H1 (cell line): ENCODE measurements around the gene CLDN6. TPM values are rescaled to one million over a fixed set of nuclear protein-coding genes. Genes with fewer than 3 reads are reported as not detected.

Source experiments
- CTCF ChIA-PET: fragments of 300-600 bp; sonication (Branson Sonifier 250); formaldehyde crosslinking; loops from one replicate; lab custom pipeline; 2021; ENCODE audit not compliant: partially characterized antibody; lab: Charles Lee
- POLR2A ChIA-PET: fragments of 300-600 bp; sonication (Branson Sonifier 250); formaldehyde crosslinking; loops from one replicate; lab custom pipeline; 2021; ENCODE audit warnings: inconsistent platforms; ENCODE audit not compliant: partially characterized antibody; lab: Charles Lee
- DNase-seq, 2 experiments: peaks; one replicate each; pipeline versions ENCODE4 v3.0.0 to v3.0.0-alpha.2; 2010 to 2022; ENCODE audit warnings: low spot score in 2 of 2, low read depth in 1 of 2, mixed read lengths in 1 of 2
- FAIRE-seq: peaks from 2 replicates; lab custom pipeline; 2011; peaks lifted over from hg19 to GRCh38; lab: Jason Lieb, UNC
- H2AFZ ChIP-seq: 2 replicates; pipeline ENCODE4 v1.8.1; 2012; ENCODE audit warnings: low read length, inconsistent platforms
- H2AK5ac ChIP-seq: 2 replicates; pipeline ENCODE4 v1.6.1; 2013; ENCODE audit warnings: low read depth, low read length
- H2BK120ac ChIP-seq: replicated peaks from 2 replicates; pipeline ENCODE3; 2013; ENCODE audit warnings: low read depth, low read length, inconsistent platforms
- H2BK12ac ChIP-seq: 2 replicates; pipeline ENCODE4 v1.6.1; 2013; ENCODE audit warnings: low read depth, low read length
- H2BK15ac ChIP-seq: 2 replicates; pipeline ENCODE4 v1.6.1; 2013; ENCODE audit warnings: low read length
- H2BK20ac ChIP-seq: 2 replicates; pipeline ENCODE4 v1.6.1; 2013; ENCODE audit warnings: low read length
- H2BK5ac ChIP-seq: 2 replicates; pipeline ENCODE4 v1.6.1; 2013; ENCODE audit warnings: low read depth, low read length
- H3K14ac ChIP-seq: 2 replicates; pipeline ENCODE4 v1.6.1; 2013; ENCODE audit warnings: inconsistent platforms; ENCODE audit not compliant: insufficient read length
- H3K18ac ChIP-seq: 2 replicates; pipeline ENCODE4 v1.6.1; 2013; ENCODE audit warnings: low read length; ENCODE audit errors: extremely low read depth
- H3K23ac ChIP-seq: 2 replicates; pipeline ENCODE4 v1.6.1; 2013; ENCODE audit warnings: inconsistent platforms; ENCODE audit not compliant: insufficient read length
- H3K23me2 ChIP-seq: 2 replicates; pipeline ENCODE4 v1.6.1; 2013; ENCODE audit warnings: low read depth, low read length
- H3K27ac ChIP-seq: 2 replicates; pipeline ENCODE4 v1.6.1; 2011; ENCODE audit warnings: low read depth, low read length, inconsistent platforms
- H3K27me3 ChIP-seq, 4 experiments: replicated peaks in 1 of 4; 1 replicate in 1 of 4; 2 replicates in 3 of 4; pipeline versions ENCODE4 v1.6.1 to v1.8.1; 2011 to 2013; ENCODE audit warnings: low read length in 3 of 4, mild to moderate bottlenecking in 3 of 4, inconsistent platforms in 2 of 4, mixed read lengths in 2 of 4, moderate library complexity in 1 of 4; ENCODE audit not compliant: control insufficient read depth in 3 of 4, insufficient read depth in 3 of 4; ENCODE audit errors: extremely low read depth in 1 of 4
- H3K36me3 ChIP-seq, 4 experiments: 2 replicates each; pipeline versions ENCODE4 v1.6.1 to v1.8.1; 2011 to 2013; ENCODE audit warnings: mild to moderate bottlenecking in 4 of 4, low read length in 3 of 4, moderate library complexity in 2 of 4, control low read depth in 1 of 4, inconsistent platforms in 1 of 4; ENCODE audit not compliant: insufficient read depth in 4 of 4, control insufficient read depth in 2 of 4
- H3K4ac ChIP-seq: replicated peaks from 2 replicates; pipeline ENCODE3; 2013; ENCODE audit warnings: low read length, low read depth, mixed read lengths, inconsistent platforms; ENCODE audit not compliant: insufficient read length
- H3K4me1 ChIP-seq, 4 experiments: replicated peaks in 1 of 4; 1 replicate in 1 of 4; 2 replicates in 3 of 4; pipeline versions ENCODE4 v1.6.1 to v1.8.1; 2011 to 2013; ENCODE audit warnings: low read length in 3 of 4, inconsistent platforms in 2 of 4, mixed read lengths in 1 of 4; ENCODE audit not compliant: insufficient read depth in 4 of 4, control insufficient read depth in 3 of 4
- H3K4me2 ChIP-seq, 2 experiments: 2 replicates each; pipeline versions ENCODE4 v1.6.1 to v1.8.1; 2011 to 2013; ENCODE audit warnings: low read depth in 2 of 2, low read length in 2 of 2, control low read depth in 1 of 2, inconsistent platforms in 1 of 2, mild to moderate bottlenecking in 1 of 2; ENCODE audit not compliant: insufficient read depth in 1 of 2
- H3K4me3 ChIP-seq, 4 experiments: fragments of 200-600, 300-600 bp in 1 of 4; sonication (generic), shearing (Covaris generic), sonication (Bioruptor Twin) in 1 of 4; 2 replicates each; pipeline versions ENCODE4 v1.5.1 to v1.8.1; 2011 to 2016; ENCODE audit warnings: low read length in 4 of 4, low read depth in 3 of 4, control low read depth in 2 of 4, inconsistent platforms in 2 of 4, mild to moderate bottlenecking in 2 of 4, mixed read lengths in 1 of 4, moderate library complexity in 1 of 4; ENCODE audit not compliant: insufficient read depth in 2 of 4; ENCODE audit errors: extremely low read depth in 1 of 4
- H3K56ac ChIP-seq: replicated peaks from 2 replicates; pipeline ENCODE3; 2013; ENCODE audit warnings: low read depth, mild to moderate bottlenecking, mixed read lengths, low read length, inconsistent platforms; ENCODE audit not compliant: insufficient read length
- H3K79me1 ChIP-seq: 2 replicates; pipeline ENCODE4 v1.6.1; 2013; ENCODE audit warnings: low read depth, low read length, control low read depth
- H3K79me2 ChIP-seq, 2 experiments: 2 replicates each; pipeline versions ENCODE4 v1.6.1 to v1.8.1; 2012 to 2013; ENCODE audit warnings: low read length in 2 of 2, mild to moderate bottlenecking in 2 of 2, inconsistent platforms in 1 of 2; ENCODE audit not compliant: insufficient read depth in 2 of 2, control insufficient read depth in 1 of 2
- H3K9ac ChIP-seq, 4 experiments: replicated peaks in 1 of 4; 1 replicate in 1 of 4; 2 replicates in 3 of 4; pipeline versions ENCODE4 v1.6.1 to v1.8.1; 2011 to 2013; ENCODE audit warnings: low read depth in 3 of 4, low read length in 3 of 4, control low read depth in 2 of 4, mild to moderate bottlenecking in 2 of 4, moderate library complexity in 2 of 4, inconsistent platforms in 1 of 4; ENCODE audit errors: extremely low read depth in 1 of 4
- H3K9me3 ChIP-seq, 2 experiments: 2 replicates each; pipeline versions ENCODE4 v1.6.1 to v1.8.1; 2012 to 2013; ENCODE audit warnings: mild to moderate bottlenecking in 2 of 2, moderate library complexity in 2 of 2, control low read depth in 1 of 2, inconsistent platforms in 1 of 2, low read depth in 1 of 2, low read length in 1 of 2, mixed read lengths in 1 of 2; ENCODE audit not compliant: insufficient read depth in 2 of 2
- H4K20me1 ChIP-seq, 2 experiments: replicated peaks in 1 of 2; 2 replicates each; pipeline versions ENCODE3 to v1.8.1; 2011 to 2013; ENCODE audit warnings: inconsistent platforms in 2 of 2, low read length in 2 of 2, mild to moderate bottlenecking in 1 of 2; ENCODE audit not compliant: insufficient read depth in 2 of 2, control insufficient read depth in 1 of 2
- H4K5ac ChIP-seq: 2 replicates; pipeline ENCODE4 v1.6.1; 2013; ENCODE audit warnings: low read length, low read depth, mixed read lengths, inconsistent platforms; ENCODE audit not compliant: insufficient read length
- H4K8ac ChIP-seq: 2 replicates; pipeline ENCODE4 v1.8.0; 2013; ENCODE audit warnings: mild to moderate bottlenecking, moderate library complexity, low read length, inconsistent platforms; ENCODE audit not compliant: insufficient read depth; ENCODE audit errors: extremely low read depth
- H4K91ac ChIP-seq: replicated peaks from 2 replicates; pipeline ENCODE3; 2013; ENCODE audit warnings: low read length, mixed read lengths, inconsistent platforms; ENCODE audit not compliant: insufficient read length
- CREB1 ChIP-seq: IDR thresholded peaks from 2 replicates; pipeline ENCODE4 v1.6.1; 2012; ENCODE audit warnings: inconsistent platforms
- CTBP2 ChIP-seq: IDR thresholded peaks from 2 replicates; pipeline ENCODE4 v1.7.0; 2011; ENCODE audit warnings: borderline replicate concordance, mild to moderate bottlenecking, moderate library complexity, mixed read lengths, low read length; ENCODE audit not compliant: insufficient read depth, insufficient read length
- EGR1 ChIP-seq: IDR thresholded peaks from 2 replicates; pipeline ENCODE4 v1.6.1; 2011; ENCODE audit warnings: low read depth, low read length, borderline replicate concordance
- EZH2 ChIP-seq: fragments of 200-600 bp; sonication (generic); IDR thresholded peaks from 2 replicates; pipeline ENCODE4 v1.7.1; 2012; ENCODE audit warnings: low read depth, mild to moderate bottlenecking, moderate library complexity, low read length, inconsistent platforms; ENCODE audit not compliant: severe bottlenecking
- GTF2F1 ChIP-seq: IDR thresholded peaks from 2 replicates; pipeline ENCODE4 v1.6.1; 2012; ENCODE audit warnings: low read depth, low read length, improper control_type of control experiment, borderline replicate concordance
- JUN ChIP-seq: IDR thresholded peaks from 2 replicates; pipeline ENCODE4 v1.6.1; 2011; ENCODE audit warnings: low read depth, mild to moderate bottlenecking, improper control_type of control experiment, low read length
- KDM4A ChIP-seq: IDR thresholded peaks from one replicate; pipeline ENCODE4 v1.7.1; 2012; ENCODE audit warnings: low read depth, mild to moderate bottlenecking, moderate library complexity, low read length, inconsistent platforms; ENCODE audit not compliant: severe bottlenecking
- SIN3A ChIP-seq, 2 experiments: IDR thresholded peaks in 1 of 2; conservative IDR thresholded peaks in 1 of 2; 2 replicates each; pipeline ENCODE4 v1.6.1; 2011 to 2012; ENCODE audit warnings: low read length in 2 of 2, improper control_type of control experiment in 1 of 2, low read depth in 1 of 2, mild to moderate bottlenecking in 1 of 2
- SIRT6 ChIP-seq: IDR thresholded peaks from one replicate; pipeline ENCODE4 v1.7.1; 2012; ENCODE audit warnings: low read length, inconsistent platforms
- SP1 ChIP-seq: IDR thresholded peaks from 2 replicates; pipeline ENCODE4 v1.6.1; 2011; ENCODE audit warnings: low read depth, low read length
- TAF7 ChIP-seq: optimal IDR thresholded peaks from 2 replicates; pipeline ENCODE3; 2011; ENCODE audit warnings: low read depth, mild to moderate bottlenecking, inconsistent platforms, low read length, moderate library complexity, borderline replicate concordance
- TEAD4 ChIP-seq: IDR thresholded peaks from 2 replicates; pipeline ENCODE4 v1.6.1; 2012; ENCODE audit warnings: low read depth, low read length, inconsistent platforms, mixed read lengths
- WGBS, 2 experiments: shearing (Covaris generic) in 1 of 2; methylation state at CpG; one replicate each; pipeline versions ENCODE4 v1.1.6 to v1.1.7; 2013 to 2015; ENCODE audit warnings: low lambda C conversion rate in 2 of 2, mixed read lengths in 2 of 2, inconsistent platforms in 1 of 2, low coverage in 1 of 2, missing lambda C conversion rate in 1 of 2; ENCODE audit not compliant: insufficient replicate concordance in 2 of 2, insufficient coverage in 1 of 2, insufficient read length in 1 of 2; ENCODE audit errors: extremely low coverage in 1 of 2, missing lambda C conversion rate in 1 of 2; 5-methylcytosine and 5-hydroxymethylcytosine counted together
- polyA plus RNA-seq, 7 experiments: library from polyadenylated mRNA; depleted of rRNA in 3 of 7; stranded (reverse) in 5 of 7; unstranded in 2 of 7; fragments of >200 nt in 5 of 7; fragments of 200-250 nt in 2 of 7; gene quantifications; 1 replicate in 5 of 7; 2 replicates in 1 of 7; 4 replicates in 1 of 7; pipeline versions ENCODE4 v1.2.1 to v1.2.3, GENCODE V29; 2011 to 2013; ENCODE audit warnings: missing spikeins in 2 of 7, mixed read lengths in 2 of 7
- total RNA-seq: library from RNA; stranded (reverse); fragmentation: NEBNext Ultra II Directional; extraction: Animal tissue kit (Norgen Biotek cat#: 25700); gene quantifications from 2 replicates; pipeline ENCODE4 v1.2.1, GENCODE V29; 2021

The CLDN6 gene
- total and polyA plus RNA-seq, 2 of the 8 experiments (the other 6 are each of a cell fraction or from before 2014, with no cell fraction given) = 747 to 1,115 TPM

GRCh38 chr16:3065069-3065741 lies 47.2 kb upstream of the CLDN6 start, which contains the start of gene IL32:
Gene IL32, plus strand, starts transcription at chr16:3065640. Its CDS starts 172 bp downstream, at chr16:3065812.
- 88% methylated on average over 13 of the region's 13 CpGs; no CpG with 5 or more reads in 1 of the 2 experiments for WGBS, 2 experiments
- Histone ChIP-seq H2BK15ac (0 out of 2 replicates have a peak within 1 kb of the TSS, but pooled peaks have one; percentile 67), H4K91ac (no peak within 1 kb of the TSS), H3K23ac (no peak within 1 kb of the TSS), H4K20me1 (no peaks in the 10 kb centered on the region), H3K27ac (peak within 1 kb of the TSS; percentile 23; the same call in 1 of the 2 replicates), H3K79me1 (no peaks in the 10 kb centered on the region), H2BK5ac (peak within 1 kb of the TSS; percentile 44; the same call in 1 of the 2 replicates), H3K4ac (no peak within 1 kb of the TSS), H3K9ac (no peak within 1 kb of the TSS), H3K4me1 (peaks cover 0 to 3% (median 1%) of the 10 kb centered on the region in 4 experiments; a peak in 2 of 7 replicates), H2BK20ac (0 out of 2 replicates have a peak within 1 kb of the TSS, but pooled peaks have one; percentile 32), H3K79me2 (no peaks in the 10 kb centered on the region), H2BK12ac (peak within 1 kb of the TSS; percentile 94; the same call in 1 of the 2 replicates), H4K5ac (no peak within 1 kb of the TSS), H3K9me3 (no peaks in the 10 kb centered on the region), H2BK120ac (no peak within 1 kb of the TSS), H3K56ac (no peak within 1 kb of the TSS), H2AK5ac (0 out of 2 replicates have a peak within 1 kb of the TSS, but pooled peaks have one; percentile 39), H4K8ac (no peak within 1 kb of the TSS; the same call in none of the 2 replicates), H3K36me3 (no peaks in the 10 kb centered on the region), H3K23me2 (no peaks in the 10 kb centered on the region), H3K4me3 (no peak within 1 kb of the TSS), H3K4me2 (no peak within 1 kb of the TSS), H3K14ac (no peak within 1 kb of the TSS), H3K27me3 (no peaks in the 10 kb centered on the region), H3K18ac (peak within 1 kb of the TSS; percentile 71), H2AFZ (no peak within 1 kb of the TSS)
- DNase-seq (no peak), FAIRE-seq (no peak)
- ChIA-PET POLR2A (interaction anchor here (0.6 to 12.7 kb wide), 11 partner anchors 10 to 61 kb away, joined by 3 to 140 read pairs (median 3); partner anchors contain the start of genes CLDN9 and ZSCAN10), CTCF (interaction anchor here (0.6 to 8.3 kb wide), 10 partner anchors 11 to 64 kb away, joined by 3 to 76 read pairs (median 4); no protein-coding TSS in a partner anchor)
- no peak for TF ChIP-seq SIRT6
- TF ChIP-seq CTBP2 = no peak
- no peak for TF ChIP-seq GTF2F1
- TF ChIP-seq SP1 = no peak
- TF ChIP-seq SIN3A (conservative IDR thresholded peaks at IDR 0.05 in 1 of 2, IDR thresholded peaks at IDR 0.05 in 1 of 2; ENCODE audit: low read depth in 1 of 2, low read length in 2 of 2) = no peak
- no peak for TF ChIP-seq TAF7
- TF ChIP-seq JUN = no peak
- TF ChIP-seq TEAD4 = no peak
- TF ChIP-seq EZH2 = no peak
- no peak for TF ChIP-seq CREB1
- TF ChIP-seq KDM4A = no peak
- TF ChIP-seq EGR1 = no peak
